T-helper 17 cell (primary cell): ENCODE measurements around the gene TAOK3. TPM values are rescaled to one million over a fixed set of nuclear protein-coding genes. Genes with fewer than 3 reads are reported as not detected.

Experiments used
- ATAC-seq: fragments of 150-1000 bp; cut with Tn5 transposase; 2 replicates; pipeline ENCODE4 v1.10.0; 2021; ENCODE audit warnings: mild to moderate bottlenecking, moderate library complexity
- DNase-seq, 3 donors: peaks; one replicate each; pipeline versions ENCODE4 v3.0.0 to v3.0.0-alpha.2; 2020 to 2021
- H3K9me3 ChIP-seq: one replicate; pipeline ENCODE4 v1.7.0; 2013; ENCODE audit warnings: low read length, mild to moderate bottlenecking; ENCODE audit not compliant: control insufficient read depth, poor library complexity, severe bottlenecking
- H3K27ac Mint-ChIP-seq: one replicate; pipeline ENCODE4 v1.8.0; 2022; ENCODE audit warnings: mild to moderate bottlenecking, moderate library complexity, mixed read lengths
- H3K27me3 Mint-ChIP-seq: one replicate; pipeline ENCODE4 v1.8.0; 2022; ENCODE audit warnings: mixed read lengths
- H3K36me3 Mint-ChIP-seq: one replicate; pipeline ENCODE4 v1.8.0; 2022; ENCODE audit warnings: low read depth, mixed read lengths
- H3K4me1 Mint-ChIP-seq: one replicate; pipeline ENCODE4 v1.8.0; 2022; ENCODE audit warnings: mild to moderate bottlenecking, mixed read lengths
- H3K4me3 Mint-ChIP-seq: one replicate; pipeline ENCODE4 v1.8.0; 2022; ENCODE audit warnings: mild to moderate bottlenecking, moderate library complexity, mixed read lengths
- total RNA-seq, 4 donors: library from RNA in 2 of 4; stranded (reverse) in 2 of 4; gene quantifications; one replicate each; pipeline ENCODE4 v1.2.3 and lab custom pipeline; 2022 to 2026

The TAOK3 gene
- total RNA-seq, 2 donors from 2014 or later = 77.8 to 82.2 TPM

DNA sequence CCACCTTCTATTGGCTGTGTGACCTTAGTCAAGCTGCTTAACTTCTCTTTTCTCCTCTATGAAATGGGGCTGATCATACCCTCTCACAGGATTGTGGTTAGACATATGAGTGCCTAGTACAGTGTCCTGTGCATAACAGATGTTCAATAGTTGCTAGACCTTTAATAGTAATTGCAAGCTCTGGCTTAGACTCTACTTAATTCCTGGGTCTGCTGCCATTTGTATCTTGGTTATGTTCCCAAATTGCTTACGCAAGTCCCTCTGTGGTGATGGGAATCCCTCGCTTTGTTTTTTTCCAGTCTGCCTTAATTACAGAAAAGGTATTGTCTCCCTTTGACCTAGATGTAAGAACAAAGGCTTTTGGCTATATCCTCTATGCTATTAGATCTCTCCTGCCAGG lies 18.7 kb upstream of the TAOK3 start:
- peaks cover 4% of the 10 kb centered on the region for H3K4me1 Mint-ChIP-seq
- H3K27me3 Mint-ChIP-seq = no peaks in the 10 kb centered on the region
- H3K4me3 Mint-ChIP-seq = no peak overlapping the region
- H3K27ac Mint-ChIP-seq = peak overlapping the region; percentile 16
- no peaks in the 10 kb centered on the region for H3K9me3 ChIP-seq
- DNase-seq = no peak
- ATAC-seq = no peak
- H3K36me3 Mint-ChIP-seq = peaks cover 9% of the 10 kb centered on the region

DNA sequence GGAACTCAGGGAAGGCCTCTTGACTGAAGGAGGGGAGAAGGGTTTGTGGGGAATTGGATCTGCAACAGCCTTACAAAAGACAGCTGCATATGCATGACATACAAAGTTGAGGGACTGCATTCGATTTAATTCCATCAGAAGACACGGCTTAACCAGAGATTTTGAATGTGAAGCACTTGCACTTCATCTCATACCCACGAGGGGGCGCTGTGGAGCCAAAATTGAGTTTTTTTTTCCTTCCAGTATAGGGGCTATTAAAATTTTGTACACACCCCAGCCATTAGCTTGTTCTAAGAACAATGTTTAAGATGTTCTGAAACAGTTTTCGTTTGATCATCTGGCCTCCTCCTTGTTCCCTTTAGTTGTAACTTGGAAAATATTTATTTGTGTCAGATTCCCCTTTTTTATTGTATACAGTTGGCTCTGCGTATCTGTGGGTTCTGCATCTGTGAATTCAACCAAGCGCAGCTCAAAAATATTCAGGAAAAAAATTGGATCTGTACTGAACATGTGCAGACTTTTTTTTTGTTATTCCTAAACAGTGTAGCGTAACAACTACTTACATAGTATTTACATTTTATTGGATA lies 5.3 kb upstream of the TAOK3 start:
- H3K36me3 Mint-ChIP-seq = no peaks in the 10 kb centered on the region
- no peaks in the 10 kb centered on the region for H3K9me3 ChIP-seq
- DNase-seq = peak; percentile 55 to 71 (median 62)
- no peaks in the 10 kb centered on the region for H3K27me3 Mint-ChIP-seq
- no peak for ATAC-seq
- H3K4me1 Mint-ChIP-seq = peaks cover 25% of the 10 kb centered on the region
- peak overlapping the region; percentile 98 for H3K4me3 Mint-ChIP-seq
- H3K27ac Mint-ChIP-seq = peak overlapping the region; percentile 98

DNA sequence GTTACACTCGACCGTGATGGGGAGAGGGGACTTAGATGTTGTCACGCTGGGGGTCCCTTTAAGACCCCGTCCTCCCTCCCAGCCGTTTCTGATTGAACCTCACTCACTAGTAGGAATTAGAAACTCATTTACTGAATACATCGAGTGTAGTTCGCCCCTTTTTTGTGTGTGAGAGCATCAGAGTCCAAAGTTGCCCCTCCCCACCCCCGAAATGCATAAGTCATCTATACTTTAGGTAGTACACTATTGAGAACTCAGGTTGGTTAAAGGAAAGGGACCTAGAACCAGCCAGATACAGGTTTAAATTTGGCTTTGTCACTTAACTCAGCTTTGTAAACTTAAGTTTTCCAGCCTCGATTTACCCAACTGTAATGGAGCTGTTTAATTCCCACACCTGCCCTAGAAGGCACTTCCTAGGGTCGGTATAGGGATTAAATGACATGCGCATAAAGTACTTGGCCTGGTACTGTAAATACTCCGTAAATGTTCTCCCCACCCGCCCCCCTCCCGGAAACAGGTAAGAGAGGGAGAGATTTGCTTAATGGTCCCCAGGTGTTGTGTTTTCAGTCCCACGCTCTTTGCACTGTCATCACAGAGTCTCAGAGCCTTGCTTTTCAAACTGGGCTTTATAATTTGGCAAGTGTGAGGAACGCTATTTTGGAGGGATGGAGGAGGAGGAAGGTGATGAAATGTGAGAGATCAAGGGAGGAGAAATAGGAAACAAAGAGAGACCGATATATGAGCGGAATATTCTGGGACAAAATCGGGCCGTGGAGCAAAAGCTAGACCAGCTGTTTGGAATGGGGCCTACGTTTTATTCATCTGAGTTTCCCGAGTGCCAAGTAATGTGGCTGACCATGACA lies 4.5 kb upstream of the TAOK3 start:
- H3K4me1 Mint-ChIP-seq = peaks cover 29% of the 10 kb centered on the region
- DNase-seq (no peak), ATAC-seq (no peak)
- H3K36me3 Mint-ChIP-seq = peaks cover 2% of the 10 kb centered on the region
- peak overlapping the region; percentile 98 for H3K4me3 Mint-ChIP-seq
- H3K27me3 Mint-ChIP-seq = no peaks in the 10 kb centered on the region
- peak overlapping the region; percentile 98 for H3K27ac Mint-ChIP-seq
- H3K9me3 ChIP-seq = no peaks in the 10 kb centered on the region

DNA sequence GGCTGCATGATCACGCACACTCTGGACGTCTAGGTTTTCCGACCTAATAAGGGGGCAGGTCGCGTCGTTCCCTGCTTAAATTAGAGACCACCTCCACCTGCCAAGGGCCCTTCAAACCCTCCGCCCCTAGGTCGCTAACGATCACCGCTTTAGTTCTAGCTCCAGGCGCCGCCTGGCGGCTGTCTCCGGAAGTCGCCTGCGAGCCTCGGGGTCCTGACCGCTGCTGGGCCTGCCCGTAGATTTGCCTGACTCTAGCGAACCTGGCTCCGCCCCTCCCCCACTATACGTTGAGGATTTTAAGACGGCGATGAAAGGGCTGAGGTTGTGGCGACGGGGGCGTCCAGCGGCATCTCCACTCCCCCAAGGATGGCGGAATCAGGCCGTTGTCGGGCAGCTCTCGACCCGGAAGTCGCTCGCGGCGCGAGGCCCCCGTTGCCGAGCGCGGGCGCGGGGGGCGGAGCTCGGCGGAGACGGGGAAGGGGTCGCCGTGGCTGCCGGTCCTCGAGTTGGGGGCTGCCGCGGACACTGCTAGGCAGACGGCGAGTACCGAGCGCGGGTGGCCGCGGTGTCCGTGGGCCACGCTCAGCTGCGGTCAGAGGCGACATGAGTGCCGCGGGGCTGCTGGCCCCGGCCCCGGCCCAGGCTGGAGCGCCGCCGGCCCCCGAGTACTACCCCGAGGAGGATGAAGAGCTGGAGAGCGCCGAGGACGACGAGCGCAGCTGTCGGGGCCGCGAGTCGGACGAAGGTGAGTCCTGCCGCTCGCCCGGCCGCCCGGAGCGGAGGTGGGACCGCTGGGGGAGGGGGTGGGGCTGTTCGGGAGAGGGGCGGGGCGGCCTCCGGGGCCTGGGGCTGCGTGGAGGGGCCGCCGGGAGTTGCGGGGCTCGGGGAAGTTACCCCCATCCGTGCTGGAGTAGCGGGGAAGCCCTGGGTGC lies 3.6 kb upstream of the TAOK3 start, which contains the start of gene SUDS3:
SUDS3 (plus strand) TSS at position 467 of the 932 bp plus-strand sequence; CDS start at position 604, 137 bp downstream.
- peak within 1 kb of the TSS; percentile 98 for H3K27ac Mint-ChIP-seq
- ATAC-seq (peak; percentile 53), DNase-seq (peak; percentile 86 to 98 (median 86))
- no peaks in the 10 kb centered on the region for H3K9me3 ChIP-seq
- peak within 1 kb of the TSS; percentile 98 for H3K4me3 Mint-ChIP-seq
- H3K27me3 Mint-ChIP-seq = no peaks in the 10 kb centered on the region
- peaks cover 27% of the 10 kb centered on the region for H3K4me1 Mint-ChIP-seq
- H3K36me3 Mint-ChIP-seq = peaks cover 2% of the 10 kb centered on the region

DNA sequence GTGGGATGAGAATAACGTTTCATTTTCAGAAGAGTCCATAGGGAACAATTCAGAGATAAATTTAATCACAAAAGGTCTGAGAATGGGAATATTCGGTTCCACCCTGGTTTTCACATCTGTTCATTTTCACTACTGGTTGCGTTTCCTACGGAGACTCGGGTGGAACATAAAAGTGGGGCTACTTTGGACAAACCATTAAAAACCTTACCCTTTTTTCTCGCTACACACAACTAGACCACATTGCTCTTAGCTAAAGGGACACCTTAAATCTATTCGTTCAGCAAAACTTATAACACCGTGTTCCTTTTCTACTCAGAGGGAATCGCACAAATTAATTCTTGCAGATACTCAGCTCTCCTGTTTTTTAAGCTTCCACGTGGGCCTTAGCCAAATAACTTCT lies 2.6 kb upstream of the TAOK3 start:
- Mint-ChIP-seq H3K27me3 (no peaks in the 10 kb centered on the region), H3K36me3 (peaks cover 2% of the 10 kb centered on the region), H3K27ac (peak overlapping the region; percentile 98), H3K4me3 (peak overlapping the region; percentile 98), H3K4me1 (peaks cover 34% of the 10 kb centered on the region)
- DNase-seq (no peak), ATAC-seq (no peak)
- no peaks in the 10 kb centered on the region for H3K9me3 ChIP-seq

DNA sequence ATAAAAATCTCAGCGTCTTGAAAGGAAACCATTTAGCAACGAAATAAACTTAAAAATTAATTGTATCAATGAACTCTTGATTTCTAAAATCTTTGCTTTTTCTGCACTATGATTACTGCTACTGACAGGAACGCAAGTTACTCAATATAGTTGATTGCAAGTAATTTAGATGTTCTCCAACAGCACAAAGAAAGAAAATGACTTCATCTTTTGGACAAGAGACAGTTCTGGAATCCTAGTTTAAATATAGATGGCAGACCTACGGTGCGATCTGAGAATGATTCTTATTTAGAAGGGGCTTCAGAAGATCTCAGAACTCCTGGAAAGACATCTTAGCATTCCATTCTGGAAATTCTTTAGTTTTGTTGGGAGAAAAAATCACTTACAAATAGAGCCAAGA lies 2.2 kb upstream of the TAOK3 start:
- H3K36me3 Mint-ChIP-seq = peaks cover 2% of the 10 kb centered on the region
- ATAC-seq (no peak), DNase-seq (no peak)
- H3K9me3 ChIP-seq = no peaks in the 10 kb centered on the region
- H3K4me3 Mint-ChIP-seq = peak overlapping the region; percentile 98
- H3K27me3 Mint-ChIP-seq = no peaks in the 10 kb centered on the region
- peaks cover 38% of the 10 kb centered on the region for H3K4me1 Mint-ChIP-seq
- H3K27ac Mint-ChIP-seq = peak overlapping the region; percentile 98

DNA sequence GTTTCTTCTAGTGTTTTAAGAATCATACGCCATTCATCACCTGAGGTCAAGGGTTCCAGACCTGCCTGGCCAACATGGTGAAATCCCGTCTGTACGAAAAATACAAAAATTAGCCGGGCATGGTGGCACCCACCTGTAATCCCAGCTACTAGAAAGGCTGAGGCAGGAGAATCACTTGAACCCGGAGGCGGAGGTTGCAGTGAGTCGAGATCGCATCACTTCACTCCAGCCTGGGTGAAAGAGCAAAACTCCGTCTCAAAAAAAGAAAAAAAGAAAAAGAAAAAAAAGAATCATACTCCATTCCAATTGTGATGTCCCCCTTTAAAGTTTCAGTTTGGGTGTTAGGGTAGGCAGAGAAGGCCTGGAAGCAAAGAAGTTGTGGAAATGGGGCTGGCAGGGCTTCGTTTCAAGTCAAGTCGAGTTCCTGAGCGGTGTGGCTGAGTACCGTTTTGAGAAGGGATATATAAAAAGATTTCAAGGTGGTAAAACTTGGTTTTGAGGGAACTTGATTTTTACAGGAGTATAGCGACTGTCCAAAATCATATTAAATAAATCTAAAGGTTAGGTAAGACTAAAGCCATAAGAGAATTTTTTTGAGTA lies 1.5 kb upstream of the TAOK3 start:
- H3K27me3 Mint-ChIP-seq = no peaks in the 10 kb centered on the region
- H3K4me3 Mint-ChIP-seq = no peak overlapping the region
- DNase-seq (no peak), ATAC-seq (no peak)
- no peaks in the 10 kb centered on the region for H3K9me3 ChIP-seq
- peaks cover 2% of the 10 kb centered on the region for H3K36me3 Mint-ChIP-seq
- peaks cover 40% of the 10 kb centered on the region for H3K4me1 Mint-ChIP-seq
- peak overlapping the region; percentile 86 for H3K27ac Mint-ChIP-seq

DNA sequence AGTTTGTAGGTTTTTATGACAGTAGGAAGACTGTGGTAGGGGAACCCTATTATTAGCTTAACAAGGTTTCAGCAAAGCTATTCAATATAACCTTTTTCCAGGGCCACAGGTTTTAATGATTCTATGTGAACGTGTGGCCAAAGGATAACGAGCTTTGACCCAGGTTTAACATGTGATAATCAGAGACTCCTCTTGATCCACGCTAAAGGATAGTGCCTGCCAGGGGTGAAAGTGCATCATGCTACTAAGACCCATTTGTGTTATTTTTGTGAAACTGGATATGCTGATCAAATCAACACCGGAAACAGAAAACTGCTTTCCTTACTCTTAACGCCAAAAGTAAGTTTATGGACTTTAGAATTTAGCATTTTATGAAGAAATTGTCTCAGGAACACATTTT lies 909 bp upstream of the TAOK3 start:
- Mint-ChIP-seq H3K36me3 (peaks cover 2% of the 10 kb centered on the region), H3K4me3 (peak overlapping the region; percentile 96), H3K4me1 (peaks cover 41% of the 10 kb centered on the region), H3K27ac (peak overlapping the region; percentile 86), H3K27me3 (no peaks in the 10 kb centered on the region)
- DNase-seq (no peak), ATAC-seq (no peak)
- H3K9me3 ChIP-seq = no peaks in the 10 kb centered on the region

DNA sequence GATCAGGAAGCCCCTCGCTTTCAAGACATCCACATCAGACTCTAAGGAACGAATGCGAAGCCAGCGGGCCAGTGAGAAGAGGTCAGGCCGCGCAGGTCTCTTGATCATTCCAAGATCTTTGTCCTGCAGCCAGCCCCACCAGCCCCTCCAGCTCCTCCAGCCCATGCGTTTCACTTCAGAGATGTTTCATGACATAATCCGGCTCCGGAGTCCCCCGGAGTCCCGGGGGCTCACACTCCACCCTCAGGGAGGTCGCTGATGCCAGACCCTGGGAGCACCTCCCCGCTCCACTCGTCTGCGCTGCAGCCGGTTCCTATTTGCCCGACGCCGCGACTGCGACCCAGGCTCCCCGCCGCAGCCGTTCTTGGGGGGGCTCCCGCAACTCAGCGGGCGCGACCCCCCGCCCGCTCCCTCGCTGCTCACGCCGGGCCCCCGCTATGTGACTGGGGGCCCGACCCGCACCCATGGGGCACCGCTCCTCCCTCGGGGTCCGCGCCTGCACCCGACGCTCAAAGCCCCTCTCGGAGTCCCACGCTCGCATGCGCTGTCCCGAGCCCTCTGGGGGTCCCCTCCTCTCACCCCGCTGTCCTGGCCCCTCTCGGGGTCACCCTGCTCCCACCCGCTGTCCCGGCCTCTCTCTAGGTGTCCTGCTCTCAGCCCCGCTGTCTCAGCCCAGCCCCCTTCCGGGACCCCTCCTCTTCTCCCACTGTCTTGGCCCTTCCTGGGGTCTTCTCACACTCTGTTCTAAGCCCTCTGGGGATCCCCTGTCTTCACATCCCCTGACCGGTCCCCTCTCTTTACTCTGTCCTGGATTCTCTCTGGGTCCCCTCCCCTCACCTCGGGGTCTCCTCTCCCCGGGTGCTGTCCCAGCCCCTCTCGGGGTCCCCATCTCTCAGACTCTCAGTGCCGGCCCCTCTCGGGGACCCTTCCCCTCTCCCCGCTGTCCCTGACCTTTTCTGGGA lies 1.1 kb downstream of the TAOK3 start:
- H3K4me3 Mint-ChIP-seq = peak overlapping the region; percentile 96
- H3K36me3 Mint-ChIP-seq = peaks cover 2% of the 10 kb centered on the region
- H3K4me1 Mint-ChIP-seq = peaks cover 33% of the 10 kb centered on the region
- peak overlapping the region; percentile 86 for H3K27ac Mint-ChIP-seq
- ATAC-seq (no peak), DNase-seq (peak in 1 of 3 donors; percentile 15)
- H3K9me3 ChIP-seq = no peaks in the 10 kb centered on the region
- H3K27me3 Mint-ChIP-seq = no peaks in the 10 kb centered on the region

DNA sequence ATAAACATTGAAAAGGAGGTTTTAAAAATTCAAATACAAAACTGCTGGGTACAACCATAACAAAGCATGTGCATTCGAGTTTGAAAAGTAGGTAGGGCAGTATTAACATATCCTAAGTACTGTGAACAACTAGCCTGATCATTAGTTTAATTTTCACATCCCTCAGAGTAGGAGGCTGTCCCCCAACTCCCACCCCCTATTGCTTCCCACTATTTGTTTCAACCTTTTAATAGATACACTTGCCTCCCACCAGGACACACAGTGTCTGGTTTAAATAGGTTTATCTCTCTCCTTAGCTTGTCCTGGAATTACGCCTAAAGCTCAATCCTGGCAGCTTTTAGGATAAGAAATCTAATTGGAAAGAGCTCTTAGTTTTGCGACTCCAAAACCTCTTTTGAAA lies 2.1 kb downstream of the TAOK3 start:
- DNase-seq = no peak
- peaks cover 2% of the 10 kb centered on the region for H3K36me3 Mint-ChIP-seq
- H3K27ac Mint-ChIP-seq = no peak overlapping the region
- no peaks in the 10 kb centered on the region for H3K27me3 Mint-ChIP-seq
- H3K9me3 ChIP-seq = no peaks in the 10 kb centered on the region
- no peak for ATAC-seq
- H3K4me1 Mint-ChIP-seq = peaks cover 27% of the 10 kb centered on the region
- peak overlapping the region; percentile 96 for H3K4me3 Mint-ChIP-seq

DNA sequence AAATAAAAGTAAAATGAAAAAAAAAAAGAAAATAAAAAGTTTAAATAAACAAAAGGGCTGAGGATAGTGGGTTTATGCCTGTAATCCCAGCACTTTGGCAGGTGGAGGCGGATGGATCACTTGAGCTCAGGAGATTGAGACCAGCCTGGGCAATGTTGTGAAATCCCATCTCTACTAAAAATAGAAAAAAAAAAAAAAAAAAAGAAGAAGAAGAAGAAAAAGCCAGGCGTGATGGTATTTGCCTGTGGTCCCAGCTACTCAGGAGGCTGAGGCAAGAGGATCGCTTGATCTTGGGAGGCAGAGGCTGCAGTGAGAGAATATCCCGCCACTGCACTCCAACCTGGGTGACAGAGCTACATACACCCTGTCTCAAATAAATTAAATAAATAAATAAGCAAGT lies 3.9 kb downstream of the TAOK3 start:
- Mint-ChIP-seq H3K27ac (no peak overlapping the region), H3K4me3 (no peak overlapping the region), H3K27me3 (no peaks in the 10 kb centered on the region), H3K4me1 (peaks cover 27% of the 10 kb centered on the region), H3K36me3 (peaks cover 2% of the 10 kb centered on the region)
- ATAC-seq (no peak), DNase-seq (no peak)
- no peaks in the 10 kb centered on the region for H3K9me3 ChIP-seq

DNA sequence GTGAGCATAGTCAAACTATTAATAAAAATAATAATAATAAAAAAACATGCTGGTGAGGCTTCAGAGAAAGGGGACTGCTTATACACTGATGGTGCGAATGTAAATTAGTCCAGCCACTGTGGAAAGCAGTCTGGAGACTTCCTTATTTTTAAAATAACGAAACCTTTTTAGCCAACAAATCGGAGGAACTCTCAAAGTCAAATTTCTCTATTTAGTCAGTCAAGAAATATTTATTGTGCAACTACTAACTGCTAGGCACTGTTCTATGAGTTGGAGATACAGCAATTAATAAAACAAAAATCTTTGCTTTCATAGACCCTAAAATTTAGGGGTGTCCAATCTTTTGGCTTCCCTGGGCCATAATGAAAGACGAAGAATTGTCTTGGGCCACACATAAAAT lies 10.8 kb downstream of the TAOK3 start:
- H3K4me3 Mint-ChIP-seq = no peak overlapping the region
- H3K36me3 Mint-ChIP-seq = no peaks in the 10 kb centered on the region
- ATAC-seq = no peak
- DNase-seq = no peak
- H3K27me3 Mint-ChIP-seq = no peaks in the 10 kb centered on the region
- H3K9me3 ChIP-seq = no peaks in the 10 kb centered on the region
- peaks cover 23% of the 10 kb centered on the region for H3K4me1 Mint-ChIP-seq
- no peak overlapping the region for H3K27ac Mint-ChIP-seq
